Activated CD4-positive, CD25-positive, alpha-beta regulatory T cell treated with anti-CD3 and anti-CD28 coated beads, Interleukin-2, amount 50 U/mL, for 16 hours (primary cell): ENCODE results near the gene URM1.
A peak's percentile ranks its signal among the peaks of the same experiment; 100 is the strongest.

Experiments used
- DNase-seq: peaks from one replicate; pipeline ENCODE4 v3.0.0-alpha.2; 2020; ENCODE audit warnings: low read depth, low spot score

The URM1 gene

GRCh38 chr9:128349125-128349524 is 22.0 kb upstream of the URM1 start:
- no peak for DNase-seq

DNA sequence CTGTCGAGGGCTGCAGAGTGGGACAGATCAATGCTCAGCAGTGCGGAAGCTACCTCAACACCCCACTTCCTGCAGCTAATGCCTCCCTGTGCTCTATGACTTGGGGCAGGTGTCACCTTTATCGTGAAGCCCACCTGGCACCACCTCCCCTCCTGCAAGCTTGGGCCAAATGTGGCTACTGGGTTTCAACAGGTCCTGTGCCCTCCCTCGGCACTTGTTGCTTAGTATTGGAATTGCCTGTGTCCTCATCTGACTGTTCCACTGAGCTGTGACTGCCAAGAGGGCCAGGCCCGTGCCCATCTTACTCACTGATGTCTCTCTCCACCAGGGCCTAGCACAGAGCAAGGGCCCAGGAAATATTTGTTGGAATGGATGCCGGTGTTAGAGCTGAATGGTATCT is 21.4 kb upstream of the URM1 start:
- DNase-seq, result no peak

DNA sequence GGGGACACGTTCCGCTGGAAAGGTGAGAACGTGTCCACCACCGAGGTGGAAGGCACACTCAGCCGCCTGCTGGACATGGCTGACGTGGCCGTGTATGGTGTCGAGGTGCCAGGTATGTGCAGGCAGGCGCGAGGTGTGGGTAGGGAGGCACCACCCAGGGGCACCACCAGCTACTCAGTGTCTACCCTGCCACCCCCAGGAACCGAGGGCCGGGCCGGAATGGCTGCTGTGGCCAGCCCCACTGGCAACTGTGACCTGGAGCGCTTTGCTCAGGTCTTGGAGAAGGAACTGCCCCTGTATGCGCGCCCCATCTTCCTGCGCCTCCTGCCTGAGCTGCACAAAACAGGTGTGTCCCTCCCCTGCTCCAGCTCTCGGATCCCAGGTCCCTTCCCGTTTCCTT is 15.7 kb upstream of the URM1 start:
- DNase-seq, result no peak

- no peak for DNase-seq
Observed at GRCh38 chr9:128358090-128358489, 13.1 kb upstream of the URM1 start.

- no peak for DNase-seq
Observed at GRCh38 chr9:128358861-128359260, 12.3 kb upstream of the URM1 start.

DNA sequence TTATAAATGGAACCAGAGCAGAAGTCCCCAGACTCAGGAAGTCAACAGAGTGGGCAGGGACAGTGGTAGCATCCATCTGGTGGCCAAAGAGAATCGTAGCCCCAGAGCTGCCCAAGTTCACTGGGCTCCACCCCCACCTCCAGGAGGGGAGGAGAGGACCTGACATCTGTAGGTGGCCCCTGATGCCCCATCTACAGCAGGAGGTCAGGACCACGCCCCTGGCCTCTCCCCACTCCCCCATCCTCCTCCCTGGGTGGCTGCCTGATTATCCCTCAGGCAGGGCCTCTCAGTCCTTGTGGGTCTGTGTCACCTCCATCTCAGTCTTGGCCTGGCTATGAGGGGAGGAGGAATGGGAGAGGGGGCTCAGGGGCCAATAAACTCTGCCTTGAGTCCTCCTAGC is 10.3 kb upstream of the URM1 start:
- DNase-seq, result no peak

DNA sequence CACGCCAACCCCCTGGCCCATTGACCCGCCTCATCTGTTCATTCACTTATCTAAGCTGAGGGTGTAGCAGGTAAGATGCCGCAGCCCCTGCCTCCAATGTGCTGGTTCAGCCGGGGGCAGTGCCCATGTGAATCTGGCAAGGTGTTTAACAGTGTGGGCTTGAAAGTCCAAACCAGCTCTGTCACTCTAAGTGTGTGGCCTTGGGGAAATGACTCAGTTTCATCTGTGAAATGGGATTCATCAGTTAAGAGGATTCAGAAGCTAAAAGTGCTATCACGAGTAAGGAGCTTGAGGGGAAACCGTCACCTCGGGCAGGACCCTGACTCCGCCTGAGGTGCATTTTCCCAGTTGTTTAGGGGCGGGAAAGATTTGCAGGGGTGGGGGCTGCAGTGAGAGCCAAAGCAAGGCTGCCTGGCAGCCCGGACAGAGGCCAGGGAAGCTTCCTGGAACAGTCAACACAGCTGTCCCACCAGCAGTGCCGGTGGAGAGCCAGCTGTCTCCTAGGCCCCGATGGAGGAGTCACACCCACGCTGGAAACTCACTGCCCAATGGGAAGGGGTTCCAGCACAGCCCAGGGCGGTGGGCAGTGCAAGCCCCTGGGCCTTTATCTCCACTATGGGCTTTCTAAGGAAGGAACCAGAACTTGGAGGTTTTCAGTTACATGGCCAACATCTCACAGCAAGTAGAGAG is 9.7 kb upstream of the URM1 start:
- DNase-seq, result no peak

DNA sequence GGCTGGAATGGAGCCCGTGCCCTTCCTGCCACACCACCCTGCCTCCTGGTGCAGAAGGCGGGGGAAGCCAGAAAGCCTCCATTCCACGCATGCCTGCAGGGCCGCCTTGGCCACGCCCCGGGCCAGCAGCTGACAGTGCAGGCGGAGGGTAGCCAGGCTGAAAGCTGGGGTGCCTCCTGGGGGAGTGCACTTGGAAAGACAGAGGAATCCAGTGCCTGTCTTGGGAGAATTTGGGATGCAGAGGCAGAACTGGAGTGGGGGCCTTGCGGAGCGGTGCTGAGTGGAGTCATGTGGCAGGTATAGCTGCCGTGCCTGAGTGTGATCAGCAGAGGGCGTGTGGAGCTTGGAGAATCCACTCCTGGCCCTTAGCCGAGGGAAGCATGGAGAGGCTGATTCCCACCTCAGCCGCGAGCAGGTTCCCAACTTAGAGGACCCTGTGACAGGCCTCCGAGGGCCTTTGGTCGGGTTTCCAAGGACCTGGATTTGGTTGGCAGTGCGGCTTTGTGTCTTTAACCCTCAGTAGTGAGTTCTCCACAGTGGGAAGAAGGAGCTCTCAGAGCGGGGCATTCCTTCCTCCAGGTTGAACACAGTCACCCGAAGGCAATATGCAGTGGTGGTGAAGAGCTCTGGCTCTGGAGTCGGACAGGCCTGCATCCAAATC is 9.1 kb upstream of the URM1 start:
- peak; percentile 50 for DNase-seq

GRCh38 chr9:128362774-128363173 is 8.4 kb upstream of the URM1 start:
- DNase-seq, result no peak

- no peak for DNase-seq
Observed at GRCh38 chr9:128365525-128365924, 5.6 kb upstream of the URM1 start.

- DNase-seq, result no peak
Observed at GRCh38 chr9:128369024-128369706, 2.0 kb upstream of the URM1 start.

GRCh38 chr9:128370367-128370751 is 815 bp upstream of the URM1 start:
- no peak for DNase-seq

- DNase-seq, result no peak
Observed at GRCh38 chr9:128371630-128372117, 500 bp downstream of the URM1 start.

- DNase-seq, result no peak
Observed at GRCh38 chr9:128372188-128372641, 1.0 kb downstream of the URM1 start.

GRCh38 chr9:128372784-128373183 is 1.6 kb downstream of the URM1 start:
- no peak for DNase-seq

DNA sequence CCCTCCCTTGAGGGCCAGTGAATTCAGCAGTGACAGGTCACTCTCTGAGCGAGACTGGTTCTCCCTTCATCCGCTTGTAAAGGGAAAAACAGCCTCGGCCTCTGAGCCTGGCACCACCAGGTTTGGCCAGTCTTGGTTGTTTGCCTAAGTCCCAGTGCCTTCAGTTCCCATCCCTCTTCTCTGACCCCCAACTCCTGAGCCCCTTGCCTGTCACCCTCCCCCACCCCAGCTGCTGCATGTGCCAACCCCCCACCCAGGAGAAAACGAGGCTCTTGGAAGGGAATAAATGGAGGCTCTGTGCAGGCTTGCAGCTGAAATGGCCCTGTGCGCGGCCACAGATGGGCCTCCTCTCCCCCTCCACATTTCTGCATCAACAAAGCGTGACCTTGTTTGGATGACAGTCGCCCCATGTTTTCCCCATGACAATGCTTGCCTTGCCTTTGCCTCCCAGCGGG is 3.1 kb downstream of the URM1 start:
- no peak for DNase-seq

DNA sequence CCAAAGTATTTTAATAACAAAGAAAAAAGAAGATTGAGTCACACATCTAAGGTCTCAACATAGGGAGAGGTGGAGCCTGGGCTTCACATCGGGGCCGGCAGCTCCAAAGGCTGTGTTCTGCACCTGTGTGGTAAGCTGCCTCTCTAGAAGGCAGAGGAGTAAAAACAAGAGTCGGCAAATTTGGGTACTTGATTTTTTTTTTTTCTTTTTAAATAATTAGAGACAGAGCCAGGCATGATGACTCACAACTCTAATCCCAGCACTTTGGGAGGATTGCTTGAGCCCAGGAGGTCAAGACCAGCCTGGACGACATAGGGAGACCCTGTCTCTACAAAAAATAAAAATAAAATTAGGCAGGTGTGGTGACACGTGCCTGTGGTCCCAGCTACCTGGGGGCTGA is 4.7 kb downstream of the URM1 start:
- DNase-seq, result no peak

- DNase-seq, result no peak
Observed at GRCh38 chr9:128382261-128382660, 11.1 kb downstream of the URM1 start.

- DNase-seq, result no peak
Observed at GRCh38 chr9:128383007-128383753, 12.0 kb downstream of the URM1 start.

DNA sequence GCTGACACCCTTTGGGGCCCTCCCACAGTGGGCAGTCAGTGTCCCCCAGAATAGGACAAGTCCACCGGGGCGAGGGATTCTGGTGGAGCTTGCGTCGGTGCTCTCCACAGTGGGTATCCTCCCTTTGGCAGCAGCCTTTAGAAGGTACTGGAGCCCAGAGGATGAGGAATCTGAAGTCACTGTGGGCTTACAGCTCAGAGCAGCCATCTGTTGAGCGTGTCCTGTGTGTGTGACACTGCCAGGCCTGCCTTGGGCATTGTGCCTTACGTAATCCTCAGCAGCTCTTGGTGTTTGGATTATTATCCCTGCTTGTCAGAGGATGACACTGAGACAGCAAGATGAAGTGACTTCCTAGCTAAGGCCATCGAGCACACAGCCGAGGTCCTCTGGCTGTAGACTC is 12.6 kb downstream of the URM1 start:
- DNase-seq, result no peak

- no peak for DNase-seq
Observed at GRCh38 chr9:128384801-128385495, 13.8 kb downstream of the URM1 start.
